Measurements from ENCODE around the gene VPS13D.

- TF ChIP-seq CTCF (IDR thresholded peaks at IDR 0.05) (no peak), POLR2A (IDR thresholded peaks at IDR 0.05) (no peak), EP300 (IDR thresholded peaks at IDR 0.05) (no peak), POLR2AphosphoS5 (IDR thresholded peaks at IDR 0.05) (no peak)
These were observed 279.0 kb downstream of the VPS13D start for GRCh38 chr1:12508849-12509248.
